Sigmoid colon (tissue), 4 donors: ENCODE data around the gene MEF2A.

Source experiments
- CTCF ChIP-seq, 4 experiments: fragments of 450-650 bp in 3 of 4; fragments of 200-600 bp in 1 of 4; IDR thresholded peaks; one replicate each; pipeline ENCODE4 v1.5.1; 2016 to 2019; ENCODE audit warnings: antibody characterized with exemption in 4 of 4, mild to moderate bottlenecking in 3 of 4, moderate library complexity in 2 of 4
- POLR2AphosphoS5 ChIP-seq, 4 donors: sonication (generic); formaldehyde crosslinking; IDR thresholded peaks; one replicate each; pipeline ENCODE4 v1.6.1; 2017; ENCODE audit warnings: antibody characterized with exemption in 4 of 4

GRCh38 chr15:99518191-99518590 lies 47.6 kb upstream of the MEF2A start:
- TF ChIP-seq CTCF (IDR thresholded peaks at IDR 0.05), result no peak
- no peak for TF ChIP-seq POLR2AphosphoS5 (IDR thresholded peaks at IDR 0.05)
